ENCODE measurements around the gene CEP295NL. TPM values are rescaled to one million over a fixed set of nuclear protein-coding genes. Genes with fewer than 3 reads are reported as not detected.

CEP295NL gene
- total RNA-seq, 1 experiment from 2014 or later = 1.5 TPM

GRCh38 chr17:78875363-78876093 is 27.5 kb downstream of the CEP295NL start:
- CTCF ChIA-PET = no interaction called here
- H3K27me3 ChIP-seq (replicated peaks; ENCODE audit: insufficient read depth, low read depth, low read length, poor library complexity) = no peaks in the 10 kb centered on the region
- DNase-seq (ENCODE audit: low spot score) = no peak
- H3K36me3 ChIP-seq (ENCODE audit: insufficient read depth, low read length, poor library complexity, severe bottlenecking) = no peaks in the 10 kb centered on the region
- H3K4me1 ChIP-seq (ENCODE audit: insufficient read depth, low read length, poor library complexity, severe bottlenecking) = peaks cover 11% of the 10 kb centered on the region
- POLR2A ChIA-PET (ENCODE audit: low non-redundant PET) = no interaction called here
- no peak overlapping the region for H3K4me3 ChIP-seq (ENCODE audit: low read depth, low read length, poor library complexity, severe bottlenecking)
- intact Hi-C loops (cut with micrococcal nuclease; ENCODE audit: unreplicated experiment) = no loop called here
- no TSS peak for BruUV-seq (replicated peaks)
- no peak overlapping the region for H3K27ac ChIP-seq (ENCODE audit: low read depth, low read length, poor library complexity, severe bottlenecking)
- TF ChIP-seq EZH2 (IDR thresholded peaks at IDR 0.05; ENCODE audit: borderline replicate concordance, low read depth, low read length, poor library complexity, severe bottlenecking) = no peak
- no peak for TF ChIP-seq CTCF (conservative IDR thresholded peaks at IDR 0.05; ENCODE audit: low read depth, low read length)
- H3K9me3 ChIP-seq (ENCODE audit: low read depth, low read length, poor library complexity, severe bottlenecking) = no peaks in the 10 kb centered on the region

- DNase-seq (ENCODE audit: low spot score) = peak; percentile 35
- BruUV-seq (replicated peaks) = no TSS peak
- Histone ChIP-seq H3K27me3 (replicated peaks; ENCODE audit: insufficient read depth, low read depth, low read length, poor library complexity) (no peaks in the 10 kb centered on the region), H3K9me3 (ENCODE audit: low read depth, low read length, poor library complexity, severe bottlenecking) (no peaks in the 10 kb centered on the region), H3K27ac (ENCODE audit: low read depth, low read length, poor library complexity, severe bottlenecking) (no peak overlapping the region), H3K4me3 (ENCODE audit: low read depth, low read length, poor library complexity, severe bottlenecking) (no peak overlapping the region), H3K36me3 (ENCODE audit: insufficient read depth, low read length, poor library complexity, severe bottlenecking) (no peaks in the 10 kb centered on the region), H3K4me1 (ENCODE audit: insufficient read depth, low read length, poor library complexity, severe bottlenecking) (peaks cover 11% of the 10 kb centered on the region)
- CTCF ChIA-PET = interaction anchor here (0.9 to 1.2 kb wide), 2 partner anchors 8 to 10 kb away, joined by 4 to 6 read pairs; no protein-coding TSS in a partner anchor
- intact Hi-C loops (cut with micrococcal nuclease; ENCODE audit: unreplicated experiment) = no loop called here
- POLR2A ChIA-PET (ENCODE audit: low non-redundant PET) = no interaction called here
- TF ChIP-seq EZH2 (IDR thresholded peaks at IDR 0.05; ENCODE audit: borderline replicate concordance, low read depth, low read length, poor library complexity, severe bottlenecking) = no peak
- no peak for TF ChIP-seq CTCF (conservative IDR thresholded peaks at IDR 0.05; ENCODE audit: low read depth, low read length)
These were observed 29.3 kb downstream of the CEP295NL start for GRCh38 chr17:78873519-78874340.

- no peak for TF ChIP-seq EZH2 (IDR thresholded peaks at IDR 0.05; ENCODE audit: borderline replicate concordance, low read depth, low read length, poor library complexity, severe bottlenecking)
- TF ChIP-seq CTCF (conservative IDR thresholded peaks at IDR 0.05; ENCODE audit: low read depth, low read length) = no peak
- no peak overlapping the region for H3K27ac ChIP-seq (ENCODE audit: low read depth, low read length, poor library complexity, severe bottlenecking)
- BruUV-seq (replicated peaks) = no TSS peak
- intact Hi-C loops (cut with micrococcal nuclease; ENCODE audit: unreplicated experiment) = no loop called here
- POLR2A ChIA-PET (ENCODE audit: low non-redundant PET) = no interaction called here
- H3K27me3 ChIP-seq (replicated peaks; ENCODE audit: insufficient read depth, low read depth, low read length, poor library complexity) = no peaks in the 10 kb centered on the region
- no peaks in the 10 kb centered on the region for H3K9me3 ChIP-seq (ENCODE audit: low read depth, low read length, poor library complexity, severe bottlenecking)
- no peak for DNase-seq (ENCODE audit: low spot score)
- H3K4me1 ChIP-seq (ENCODE audit: insufficient read depth, low read length, poor library complexity, severe bottlenecking) = peaks cover 11% of the 10 kb centered on the region
- CTCF ChIA-PET = no interaction called here
- H3K4me3 ChIP-seq (ENCODE audit: low read depth, low read length, poor library complexity, severe bottlenecking) = no peak overlapping the region
- no peaks in the 10 kb centered on the region for H3K36me3 ChIP-seq (ENCODE audit: insufficient read depth, low read length, poor library complexity, severe bottlenecking)
These were observed 30.5 kb downstream of the CEP295NL start for GRCh38 chr17:78872486-78872885.
